ENCODE results near the gene GBP3. TPM values are rescaled to one million over a fixed set of nuclear protein-coding genes. Genes with fewer than 3 reads are reported as not detected.

The GBP3 gene
- total RNA-seq, 4 donors from 2014 or later = 11.9 to 21.1 (median 16.1) TPM

- H3K36me3 ChIP-seq = peaks cover 8 to 89% (median 51%) of the 10 kb centered on the region in 4 donors
These were observed 60.9 kb downstream of the GBP3 start for GRCh38 chr1:88961647-88962275.

GRCh38 chr1:88961081-88961480 is 61.6 kb downstream of the GBP3 start:
- Histone ChIP-seq H3K4me3 (no peak overlapping the region), H3K4me1 (no peaks in the 10 kb centered on the region), H3K27me3 (no peaks in the 10 kb centered on the region), H3K9me3 (no peaks in the 10 kb centered on the region), H3K36me3 (peaks cover 8 to 86% (median 50%) of the 10 kb centered on the region in 4 donors), H3K27ac (replicated peaks in 1 of 4) (no peak overlapping the region)
- DNase-seq (ENCODE audit: extremely low spot score) = no peak
- TF ChIP-seq POLR2AphosphoS5 (IDR thresholded peaks at IDR 0.05) (no peak), CTCF (IDR thresholded peaks at IDR 0.05) (no peak)
- intact Hi-C loops (cut with DNase I) = no loop called here
- 25% methylated on average over 1 of the region's 1 CpG for WGBS

More at GRCh38 chr1:88961647-88962275, 60.9 kb downstream of the GBP3 start:
- Histone ChIP-seq H3K27ac (replicated peaks in 1 of 4) (no peak overlapping the region), H3K4me3 (no peak overlapping the region), H3K4me1 (no peaks in the 10 kb centered on the region), H3K9me3 (no peaks in the 10 kb centered on the region), H3K27me3 (no peaks in the 10 kb centered on the region)
- no peak for TF ChIP-seq POLR2AphosphoS5 (IDR thresholded peaks at IDR 0.05)
- TF ChIP-seq POLR2A (IDR thresholded peaks at IDR 0.05; ENCODE audit: low read depth) = no peak
- TF ChIP-seq EP300 (IDR thresholded peaks at IDR 0.05) = no peak
- TF ChIP-seq CTCF (IDR thresholded peaks at IDR 0.05) = no peak
- no peak for DNase-seq (ENCODE audit: extremely low spot score)
- intact Hi-C loops (cut with DNase I) = no loop called here

Small RNA genes within 50 kb of the gene (small RNA-seq; reads per million reads assigned to genes)
- gene RF00019 = 0 reads per million in 3 donors

Other genes starting within 250 kb of the GBP3 start
- gene GTF2B, start 131.3 kb downstream of the GBP3 start, total RNA-seq = 10 to 100 TPM; 22.4 to 39.6 (median 24.2) TPM
- 10 to 100 TPM; 18.4 to 35.3 (median 21.8) TPM for gene KYAT3, start 30.2 kb downstream of the GBP3 start, total RNA-seq
- gene RBMXL1, start 30.2 kb downstream of the GBP3 start, total RNA-seq = 10 to 100 TPM; 10.3 to 46.4 (median 16.0) TPM
- gene GBP1, start 42.3 kb upstream of the GBP3 start, total RNA-seq = 10 to 100 TPM; 16.1 to 38.2 (median 21.1) TPM
- 100 to 1,000 TPM; 103 to 169 (median 147) TPM for gene GBP2, start 103.2 kb upstream of the GBP3 start, total RNA-seq
- gene GBP7, start 153.1 kb upstream of the GBP3 start, total RNA-seq = not detected
- gene GBP4, start 176.1 kb upstream of the GBP3 start, total RNA-seq = 1 to 10 TPM; 4.1 to 9.6 (median 5.0) TPM
- 1 to 10 TPM in 1 of 4 donors, under 1 TPM in 3; 0.42 to 3.0 (median 0.73) TPM for gene GBP5, start 250.0 kb upstream of the GBP3 start, total RNA-seq